ENCODE measurements around the gene SLC17A7.

DNA sequence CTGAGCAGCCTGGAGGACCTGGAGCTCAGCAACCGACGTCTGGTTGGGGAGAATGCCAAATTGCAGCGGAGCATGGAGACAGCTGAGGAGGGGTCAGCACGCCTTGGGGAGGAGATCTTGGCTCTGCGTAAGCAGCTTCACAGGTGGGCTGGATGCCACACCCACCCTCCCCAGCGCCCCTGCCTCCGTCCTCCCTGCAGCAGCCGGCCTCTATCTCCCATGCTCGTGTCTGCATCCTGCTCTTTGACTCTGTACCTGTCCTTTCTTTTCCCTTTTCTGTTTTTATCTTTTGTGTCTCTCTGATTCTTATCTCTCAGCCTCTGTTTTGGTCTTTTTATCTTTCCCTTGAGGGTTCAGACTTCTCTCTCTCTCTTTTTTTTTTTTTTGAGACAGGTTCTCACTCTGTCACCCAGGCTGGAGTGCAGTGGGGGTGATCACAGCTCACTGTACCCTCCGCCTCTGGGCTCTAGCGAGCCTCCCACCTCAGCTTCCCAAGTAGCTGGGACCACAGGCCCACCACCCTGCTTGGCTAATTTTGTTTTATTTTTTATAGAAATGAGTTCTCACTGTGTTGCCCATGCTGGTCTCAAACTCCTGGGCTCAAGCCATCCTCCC lies 43.2 kb downstream of the SLC17A7 start:
- TF ChIP-seq, protein P1, sequence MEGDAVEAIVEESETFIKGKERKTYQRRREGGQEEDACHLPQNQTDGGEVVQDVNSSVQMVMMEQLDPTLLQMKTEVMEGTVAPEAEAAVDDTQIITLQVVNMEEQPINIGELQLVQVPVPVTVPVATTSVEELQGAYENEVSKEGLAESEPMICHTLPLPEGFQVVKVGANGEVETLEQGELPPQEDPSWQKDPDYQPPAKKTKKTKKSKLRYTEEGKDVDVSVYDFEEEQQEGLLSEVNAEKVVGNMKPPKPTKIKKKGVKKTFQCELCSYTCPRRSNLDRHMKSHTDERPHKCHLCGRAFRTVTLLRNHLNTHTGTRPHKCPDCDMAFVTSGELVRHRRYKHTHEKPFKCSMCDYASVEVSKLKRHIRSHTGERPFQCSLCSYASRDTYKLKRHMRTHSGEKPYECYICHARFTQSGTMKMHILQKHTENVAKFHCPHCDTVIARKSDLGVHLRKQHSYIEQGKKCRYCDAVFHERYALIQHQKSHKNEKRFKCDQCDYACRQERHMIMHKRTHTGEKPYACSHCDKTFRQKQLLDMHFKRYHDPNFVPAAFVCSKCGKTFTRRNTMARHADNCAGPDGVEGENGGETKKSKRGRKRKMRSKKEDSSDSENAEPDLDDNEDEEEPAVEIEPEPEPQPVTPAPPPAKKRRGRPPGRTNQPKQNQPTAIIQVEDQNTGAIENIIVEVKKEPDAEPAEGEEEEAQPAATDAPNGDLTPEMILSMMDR (IDR thresholded peaks at IDR 0.05; ENCODE audit: low read depth, low read length): no peak
- TF ChIP-seq EZH2phosphoT487 (IDR thresholded peaks at IDR 0.05; ENCODE audit: low read depth): no peak
